Measurements from ENCODE around the gene MARCO.

The MARCO gene

GRCh38 chr2:119040730-119041129 is 98.7 kb downstream of the MARCO start:
- DNase-seq (ENCODE audit: low read depth) = no peak

All from non-pigmented ciliary epithelial cell (primary cell).